GM12878 (cell line): ENCODE results near the gene PRKG1. TPM values are rescaled to one million over a fixed set of nuclear protein-coding genes. Genes with fewer than 3 reads are reported as not detected.

Experiments
- ATAC-seq: fragments of 200-7000 bp; cut with Tn5 transposase; 3 replicates; pipeline ENCODE4 v1.9.1; 2020; ENCODE audit warnings: mild to moderate bottlenecking, moderate library complexity
- BruUV-seq: library from RNA; stranded (reverse); fragments of 400-500 nt; replicated peaks from 2 replicates; lab custom pipeline; 2021; lab: Mats Ljungman, UMichigan
- CTCF ChIA-PET: fragments of 300-600 bp; sonication (Branson Sonifier 250); formaldehyde crosslinking; extraction: SDS; loops from one replicate; lab custom pipeline; 2021; ENCODE audit warnings: inconsistent platforms; lab: Yijun Ruan, JAX
- POLR2A ChIA-PET: fragments of 350-600 bp; formaldehyde crosslinking; extraction: SDS; loops from one replicate; lab custom pipeline; 2021; ENCODE audit warnings: inconsistent platforms; lab: Charles Lee
- RAD21 ChIA-PET: fragments of 300-600 bp; sonication (Branson Sonifier 250); formaldehyde crosslinking; loops from one replicate; lab custom pipeline; 2023; ENCODE audit warnings: antibody characterized with exemption; ENCODE audit not compliant: unreplicated experiment; lab: Charles Lee
- SMC1A ChIA-PET: fragments of 300-600 bp; sonication (Branson Sonifier 250); formaldehyde crosslinking; loops from one replicate; lab custom pipeline; 2023; ENCODE audit not compliant: unreplicated experiment, uncharacterized antibody; lab: Charles Lee
- DNase-seq: peaks from one replicate; pipeline ENCODE4 v3.0.0-alpha.2; 2011; ENCODE audit warnings: low read depth, low spot score
- FAIRE-seq: peaks from 3 replicates; lab custom pipeline; 2011; peaks lifted over from hg19 to GRCh38; lab: Jason Lieb, UNC
- H2AFZ ChIP-seq: 2 replicates; pipeline ENCODE4 v1.6.0; 2011; ENCODE audit warnings: low read depth, low read length, control low read depth; ENCODE audit not compliant: control insufficient read depth
- H3K27ac ChIP-seq: 2 replicates; pipeline ENCODE4 v1.5.1; 2011; ENCODE audit warnings: control low read depth; ENCODE audit not compliant: control insufficient read depth, insufficient read depth
- H3K27me3 ChIP-seq, 2 experiments: replicated peaks in 1 of 2; 2 replicates each; pipeline versions ENCODE4 v1.6.0 to v1.6.1; 2011; ENCODE audit warnings: low read length in 1 of 2; ENCODE audit not compliant: control insufficient read depth in 2 of 2, insufficient read depth in 2 of 2
- H3K36me3 ChIP-seq, 2 experiments: 2 replicates each; pipeline ENCODE4 v1.5.1; 2011; ENCODE audit warnings: low read length in 1 of 2; ENCODE audit not compliant: control insufficient read depth in 2 of 2, insufficient read depth in 2 of 2
- H3K4me1 ChIP-seq: 2 replicates; pipeline ENCODE4 v1.6.1; 2011; ENCODE audit warnings: mild to moderate bottlenecking, low read length, moderate library complexity, mixed read lengths; ENCODE audit not compliant: control insufficient read depth, insufficient read depth
- H3K4me2 ChIP-seq: 2 replicates; pipeline ENCODE4 v1.6.0; 2011; ENCODE audit warnings: control low read depth; ENCODE audit not compliant: control insufficient read depth, insufficient read depth
- H3K4me3 ChIP-seq: fragments of 200-600 bp; sonication (generic); 2 replicates; pipeline ENCODE4 v1.5.1; 2016
- H3K79me2 ChIP-seq: 2 replicates; pipeline ENCODE4 v1.6.0; 2011; ENCODE audit warnings: low read length; ENCODE audit not compliant: control insufficient read depth, insufficient read depth
- H3K9ac ChIP-seq: 2 replicates; pipeline ENCODE4 v1.8.0; 2011; ENCODE audit warnings: low read length, control low read depth, mixed read lengths; ENCODE audit not compliant: control insufficient read depth, insufficient read depth
- H3K9me3 ChIP-seq: replicated peaks from 3 replicates; pipeline ENCODE4 v1.5.1; 2011; ENCODE audit warnings: mild to moderate bottlenecking, low read length; ENCODE audit not compliant: control insufficient read depth, insufficient read depth
- H4K20me1 ChIP-seq: 2 replicates; pipeline ENCODE4 v1.6.0; 2011; ENCODE audit not compliant: control insufficient read depth, insufficient read depth
- CEBPB ChIP-seq, 2 experiments: fragments of 150-350 bp in 1 of 2; IDR thresholded peaks; 2 replicates each; pipeline ENCODE4 v1.6.1; 2012 to 2014; ENCODE audit warnings: low read depth in 2 of 2, low read length in 2 of 2, borderline replicate concordance in 1 of 2, inconsistent platforms in 1 of 2
- IKZF2 ChIP-seq, 2 experiments: fragments of 450-650 bp; IDR thresholded peaks; 2 replicates each; pipeline ENCODE4 v1.6.1; 2017; ENCODE audit warnings: mild to moderate bottlenecking in 2 of 2, moderate library complexity in 2 of 2
- MTA3 ChIP-seq: IDR thresholded peaks from 2 replicates; pipeline ENCODE4 v1.6.1; 2012; ENCODE audit warnings: low read length, inconsistent platforms, borderline replicate concordance
- MXI1 ChIP-seq: fragments of 150-350 bp; IDR thresholded peaks from 2 replicates; pipeline ENCODE4 v1.6.1; 2011; ENCODE audit warnings: low read depth, mild to moderate bottlenecking, inconsistent platforms, low read length, improper control_type of control experiment
- RCOR1 ChIP-seq: conservative IDR thresholded peaks from 2 replicates; pipeline ENCODE4 v1.6.1; 2012; ENCODE audit warnings: low read depth, low read length, improper control_type of control experiment
- SMAD5 ChIP-seq: IDR thresholded peaks from 2 replicates; pipeline ENCODE4 v1.6.1; 2016; ENCODE audit warnings: antibody characterized with exemption, low read depth
- SRF ChIP-seq, 2 experiments: IDR thresholded peaks; 2 replicates each; pipeline ENCODE4 v1.6.1; 2011; ENCODE audit warnings: low read depth in 2 of 2, low read length in 2 of 2, mild to moderate bottlenecking in 1 of 2, moderate library complexity in 1 of 2
- ZBED1 ChIP-seq: IDR thresholded peaks from 2 replicates; pipeline ENCODE4 v1.6.1; 2016; ENCODE audit warnings: borderline replicate concordance
- WGBS: methylation state at CpG from one replicate; pipeline ENCODE4 v1.1.6; 2016; ENCODE audit warnings: low lambda C conversion rate; ENCODE audit not compliant: insufficient replicate concordance, insufficient coverage; ENCODE audit errors: missing lambda C conversion rate; 5-methylcytosine and 5-hydroxymethylcytosine counted together
- in situ Hi-C: fragments of 300-500 bp; cut with MboI; formaldehyde crosslinking; loops from 9 replicates; pipeline ENCODE4 v1.14.3; 2018; ENCODE audit warnings: mixed read lengths
- intact Hi-C: fragments of 100-400 bp; cut with micrococcal nuclease; formaldehyde crosslinking; loops from one replicate; pipeline ENCODE4 v1.14.2; 2022; ENCODE audit not compliant: unreplicated experiment
- polyA plus RNA-seq, 11 experiments: library from polyadenylated mRNA; depleted of rRNA in 4 of 11; unstranded in 6 of 11; stranded (reverse) in 5 of 11; fragments of >200 nt; fragmentation: Nextera tagmentation in 4 of 11; fragmentation: Illumina TruSeq in 1 of 11; extraction: Ambion mirVana in 4 of 11; extraction: Trizol in 1 of 11; gene quantifications; 1 replicate in 1 of 11; 2 replicates in 10 of 11; pipeline versions ENCODE4 v1.2.1 to v1.2.3, GENCODE V29; 2011 to 2016; ENCODE audit warnings: inconsistent platforms in 2 of 11, missing spikeins in 2 of 11, low read depth in 1 of 11
- total RNA-seq, 4 experiments: library from RNA; depleted of rRNA in 3 of 4; stranded (reverse); fragments of >200 nt in 3 of 4; fragmentation: Illumina TruSeq in 1 of 4; extraction: Trizol in 1 of 4; gene quantifications; 2 replicates each; pipeline versions ENCODE4 v1.2.1 to v1.2.3, GENCODE V29; 2013 to 2021
- TF ChIP-seq, protein P1 (sequence below): IDR thresholded peaks from 2 replicates; pipeline ENCODE4 v1.6.1; 2012; ENCODE audit warnings: low read length, inconsistent platforms
- TF ChIP-seq, protein P2 (sequence below): IDR thresholded peaks from 2 replicates; pipeline ENCODE4 v1.6.1; 2012; ENCODE audit warnings: low read depth, low read length, improper control_type of control experiment
- TF ChIP-seq, protein P3 (sequence below): IDR thresholded peaks from 2 replicates; pipeline ENCODE4 v1.6.1; 2012; ENCODE audit warnings: mild to moderate bottlenecking, low read depth, low read length

The PRKG1 gene
- total and polyA plus RNA-seq, 10 of the 15 experiments (the other 5 are each of a cell fraction or from before 2014, with no cell fraction given) = 0.04 to 0.05 TPM; not detected in 8

DNA sequence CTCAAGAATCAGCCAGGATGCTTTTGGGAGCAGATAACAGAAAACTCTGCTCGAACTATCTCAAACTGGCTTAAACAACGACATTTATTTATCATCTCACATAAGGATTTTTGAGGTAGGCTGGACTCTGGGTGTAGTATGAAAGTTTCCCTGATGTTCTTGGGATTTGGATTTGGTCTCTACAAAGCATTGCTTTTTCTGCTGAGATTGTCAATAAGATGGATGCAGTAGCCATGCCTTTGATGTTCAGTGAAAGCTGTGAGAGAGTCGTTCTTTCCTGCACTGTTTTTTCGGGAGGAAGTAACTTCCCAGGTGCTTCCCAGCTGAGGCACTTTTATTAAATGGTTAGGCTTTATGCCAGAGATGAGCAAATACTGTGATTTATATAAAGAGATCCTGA lies 181.1 kb downstream of the PRKG1 start:
- Histone ChIP-seq H3K9ac (no peak overlapping the region), H3K27me3 (no peaks in the 10 kb centered on the region), H2AFZ (no peak overlapping the region), H3K27ac (no peak overlapping the region), H4K20me1 (no peaks in the 10 kb centered on the region), H3K4me2 (no peak overlapping the region), H3K36me3 (no peaks in the 10 kb centered on the region), H3K9me3 (no peaks in the 10 kb centered on the region), H3K4me1 (no peaks in the 10 kb centered on the region), H3K4me3 (no peak overlapping the region), H3K79me2 (no peaks in the 10 kb centered on the region)
- intact Hi-C loops = no loop called here
- no TSS peak for BruUV-seq
- in situ Hi-C loops = no loop called here
- TF ChIP-seq, protein P1, sequence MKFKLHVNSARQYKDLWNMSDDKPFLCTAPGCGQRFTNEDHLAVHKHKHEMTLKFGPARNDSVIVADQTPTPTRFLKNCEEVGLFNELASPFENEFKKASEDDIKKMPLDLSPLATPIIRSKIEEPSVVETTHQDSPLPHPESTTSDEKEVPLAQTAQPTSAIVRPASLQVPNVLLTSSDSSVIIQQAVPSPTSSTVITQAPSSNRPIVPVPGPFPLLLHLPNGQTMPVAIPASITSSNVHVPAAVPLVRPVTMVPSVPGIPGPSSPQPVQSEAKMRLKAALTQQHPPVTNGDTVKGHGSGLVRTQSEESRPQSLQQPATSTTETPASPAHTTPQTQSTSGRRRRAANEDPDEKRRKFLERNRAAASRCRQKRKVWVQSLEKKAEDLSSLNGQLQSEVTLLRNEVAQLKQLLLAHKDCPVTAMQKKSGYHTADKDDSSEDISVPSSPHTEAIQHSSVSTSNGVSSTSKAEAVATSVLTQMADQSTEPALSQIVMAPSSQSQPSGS = no peak
- TF ChIP-seq MXI1 = no peak
- no peak for TF ChIP-seq MTA3
- TF ChIP-seq, protein P2, sequence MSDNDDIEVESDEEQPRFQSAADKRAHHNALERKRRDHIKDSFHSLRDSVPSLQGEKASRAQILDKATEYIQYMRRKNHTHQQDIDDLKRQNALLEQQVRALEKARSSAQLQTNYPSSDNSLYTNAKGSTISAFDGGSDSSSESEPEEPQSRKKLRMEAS = no peak
- no peak for TF ChIP-seq RCOR1
- TF ChIP-seq, protein P3, sequence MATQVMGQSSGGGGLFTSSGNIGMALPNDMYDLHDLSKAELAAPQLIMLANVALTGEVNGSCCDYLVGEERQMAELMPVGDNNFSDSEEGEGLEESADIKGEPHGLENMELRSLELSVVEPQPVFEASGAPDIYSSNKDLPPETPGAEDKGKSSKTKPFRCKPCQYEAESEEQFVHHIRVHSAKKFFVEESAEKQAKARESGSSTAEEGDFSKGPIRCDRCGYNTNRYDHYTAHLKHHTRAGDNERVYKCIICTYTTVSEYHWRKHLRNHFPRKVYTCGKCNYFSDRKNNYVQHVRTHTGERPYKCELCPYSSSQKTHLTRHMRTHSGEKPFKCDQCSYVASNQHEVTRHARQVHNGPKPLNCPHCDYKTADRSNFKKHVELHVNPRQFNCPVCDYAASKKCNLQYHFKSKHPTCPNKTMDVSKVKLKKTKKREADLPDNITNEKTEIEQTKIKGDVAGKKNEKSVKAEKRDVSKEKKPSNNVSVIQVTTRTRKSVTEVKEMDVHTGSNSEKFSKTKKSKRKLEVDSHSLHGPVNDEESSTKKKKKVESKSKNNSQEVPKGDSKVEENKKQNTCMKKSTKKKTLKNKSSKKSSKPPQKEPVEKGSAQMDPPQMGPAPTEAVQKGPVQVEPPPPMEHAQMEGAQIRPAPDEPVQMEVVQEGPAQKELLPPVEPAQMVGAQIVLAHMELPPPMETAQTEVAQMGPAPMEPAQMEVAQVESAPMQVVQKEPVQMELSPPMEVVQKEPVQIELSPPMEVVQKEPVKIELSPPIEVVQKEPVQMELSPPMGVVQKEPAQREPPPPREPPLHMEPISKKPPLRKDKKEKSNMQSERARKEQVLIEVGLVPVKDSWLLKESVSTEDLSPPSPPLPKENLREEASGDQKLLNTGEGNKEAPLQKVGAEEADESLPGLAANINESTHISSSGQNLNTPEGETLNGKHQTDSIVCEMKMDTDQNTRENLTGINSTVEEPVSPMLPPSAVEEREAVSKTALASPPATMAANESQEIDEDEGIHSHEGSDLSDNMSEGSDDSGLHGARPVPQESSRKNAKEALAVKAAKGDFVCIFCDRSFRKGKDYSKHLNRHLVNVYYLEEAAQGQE = no peak
- no peak for TF ChIP-seq ZBED1
- no peak for TF ChIP-seq CEBPB (IDR thresholded peaks at IDR 0.05; ENCODE audit: borderline replicate concordance in 1 of 2, low read depth in 2 of 2, low read length in 2 of 2)
- TF ChIP-seq SRF (IDR thresholded peaks at IDR 0.05; ENCODE audit: low read depth in 2 of 2, low read length in 2 of 2) = no peak
- TF ChIP-seq IKZF2 (IDR thresholded peaks at IDR 0.05) = no peak
- TF ChIP-seq SMAD5 = no peak
- no peak for FAIRE-seq
- RAD21 ChIA-PET = no interaction called here
- CTCF ChIA-PET = no interaction called here
- WGBS = 4% methylated on average over 4 of the region's 4 CpGs
- SMC1A ChIA-PET = no interaction called here
- ATAC-seq = no peak
- POLR2A ChIA-PET = no interaction called here
- no peak for DNase-seq
